ENCODE data around the gene IL17C. TPM values are rescaled to one million over a fixed set of nuclear protein-coding genes. Genes with fewer than 3 reads are reported as not detected.

IL17C gene
- total and polyA plus RNA-seq, 9 of the 15 experiments (the other 6 are each of a cell fraction or from before 2014, with no cell fraction given): not detected

DNA sequence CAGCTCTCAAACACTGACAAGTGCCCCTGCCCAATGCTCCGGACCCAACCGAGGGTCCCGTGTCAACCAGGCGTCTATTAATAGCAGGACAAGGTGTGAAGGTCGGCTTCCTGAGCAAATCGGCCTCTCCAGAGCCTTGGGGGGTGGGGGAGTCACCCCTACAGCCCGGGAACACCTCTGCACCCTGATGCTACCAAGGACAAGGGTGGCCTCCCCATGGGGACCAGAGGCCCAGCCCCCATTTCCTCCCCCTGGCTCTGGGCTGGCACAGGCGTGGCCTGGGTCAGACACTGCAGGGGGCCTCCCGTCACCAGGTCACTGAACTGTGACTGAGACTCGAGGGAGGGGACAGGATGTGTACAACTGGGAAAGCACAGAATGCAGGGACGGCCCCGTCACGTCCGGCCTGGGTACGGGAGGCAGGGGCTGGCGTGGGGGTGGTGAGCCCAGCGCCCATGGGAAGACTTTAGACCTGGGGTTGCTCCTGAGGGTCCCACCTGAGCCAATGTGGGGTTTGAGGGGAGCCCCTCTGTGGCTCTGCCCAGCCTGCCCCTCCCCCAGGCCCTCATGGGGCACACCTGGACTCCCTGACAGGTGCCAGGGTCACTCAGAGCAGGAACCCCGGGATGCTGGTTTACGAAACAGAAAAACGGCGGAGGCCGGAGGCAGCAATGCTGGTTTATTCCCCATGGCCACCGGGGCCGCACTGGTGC, 13.1 kb downstream of the IL17C start (continued):
- TF ChIP-seq BRF1 (IDR thresholded peaks at IDR 0.05; ENCODE audit: borderline replicate concordance, extremely low read depth, insufficient read length): no peak
- TF ChIP-seq GATAD2B (IDR thresholded peaks at IDR 0.05; ENCODE audit: borderline replicate concordance): no peak
- TF ChIP-seq NCOA6 (IDR thresholded peaks at IDR 0.05): no peak
- TF ChIP-seq, protein P1, sequence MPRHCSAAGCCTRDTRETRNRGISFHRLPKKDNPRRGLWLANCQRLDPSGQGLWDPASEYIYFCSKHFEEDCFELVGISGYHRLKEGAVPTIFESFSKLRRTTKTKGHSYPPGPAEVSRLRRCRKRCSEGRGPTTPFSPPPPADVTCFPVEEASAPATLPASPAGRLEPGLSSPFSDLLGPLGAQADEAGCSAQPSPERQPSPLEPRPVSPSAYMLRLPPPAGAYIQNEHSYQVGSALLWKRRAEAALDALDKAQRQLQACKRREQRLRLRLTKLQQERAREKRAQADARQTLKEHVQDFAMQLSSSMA (CRISPR knock-in tag; IDR thresholded peaks at IDR 0.05): no peak
- TF ChIP-seq, protein P2, sequence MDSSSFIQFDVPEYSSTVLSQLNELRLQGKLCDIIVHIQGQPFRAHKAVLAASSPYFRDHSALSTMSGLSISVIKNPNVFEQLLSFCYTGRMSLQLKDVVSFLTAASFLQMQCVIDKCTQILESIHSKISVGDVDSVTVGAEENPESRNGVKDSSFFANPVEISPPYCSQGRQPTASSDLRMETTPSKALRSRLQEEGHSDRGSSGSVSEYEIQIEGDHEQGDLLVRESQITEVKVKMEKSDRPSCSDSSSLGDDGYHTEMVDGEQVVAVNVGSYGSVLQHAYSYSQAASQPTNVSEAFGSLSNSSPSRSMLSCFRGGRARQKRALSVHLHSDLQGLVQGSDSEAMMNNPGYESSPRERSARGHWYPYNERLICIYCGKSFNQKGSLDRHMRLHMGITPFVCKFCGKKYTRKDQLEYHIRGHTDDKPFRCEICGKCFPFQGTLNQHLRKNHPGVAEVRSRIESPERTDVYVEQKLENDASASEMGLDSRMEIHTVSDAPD (CRISPR knock-in tag; IDR thresholded peaks at IDR 0.05): no peak
- no peak for TF ChIP-seq RBM34 (IDR thresholded peaks at IDR 0.05; ENCODE audit: borderline replicate concordance, insufficient read depth, low read length)
- no peak for TF ChIP-seq KDM5B (IDR thresholded peaks at IDR 0.05; ENCODE audit: insufficient replicate concordance, low read depth, low read length)
- no peak for TF ChIP-seq ZNF184 (CRISPR knock-in tag; IDR thresholded peaks at IDR 0.05)
- TF ChIP-seq SOX6 (IDR thresholded peaks at IDR 0.05): no peak
- TF ChIP-seq PCBP1 (IDR thresholded peaks at IDR 0.05; ENCODE audit: low read depth, low read length, poor library complexity, severe bottlenecking): no peak
- TF ChIP-seq, protein P3, sequence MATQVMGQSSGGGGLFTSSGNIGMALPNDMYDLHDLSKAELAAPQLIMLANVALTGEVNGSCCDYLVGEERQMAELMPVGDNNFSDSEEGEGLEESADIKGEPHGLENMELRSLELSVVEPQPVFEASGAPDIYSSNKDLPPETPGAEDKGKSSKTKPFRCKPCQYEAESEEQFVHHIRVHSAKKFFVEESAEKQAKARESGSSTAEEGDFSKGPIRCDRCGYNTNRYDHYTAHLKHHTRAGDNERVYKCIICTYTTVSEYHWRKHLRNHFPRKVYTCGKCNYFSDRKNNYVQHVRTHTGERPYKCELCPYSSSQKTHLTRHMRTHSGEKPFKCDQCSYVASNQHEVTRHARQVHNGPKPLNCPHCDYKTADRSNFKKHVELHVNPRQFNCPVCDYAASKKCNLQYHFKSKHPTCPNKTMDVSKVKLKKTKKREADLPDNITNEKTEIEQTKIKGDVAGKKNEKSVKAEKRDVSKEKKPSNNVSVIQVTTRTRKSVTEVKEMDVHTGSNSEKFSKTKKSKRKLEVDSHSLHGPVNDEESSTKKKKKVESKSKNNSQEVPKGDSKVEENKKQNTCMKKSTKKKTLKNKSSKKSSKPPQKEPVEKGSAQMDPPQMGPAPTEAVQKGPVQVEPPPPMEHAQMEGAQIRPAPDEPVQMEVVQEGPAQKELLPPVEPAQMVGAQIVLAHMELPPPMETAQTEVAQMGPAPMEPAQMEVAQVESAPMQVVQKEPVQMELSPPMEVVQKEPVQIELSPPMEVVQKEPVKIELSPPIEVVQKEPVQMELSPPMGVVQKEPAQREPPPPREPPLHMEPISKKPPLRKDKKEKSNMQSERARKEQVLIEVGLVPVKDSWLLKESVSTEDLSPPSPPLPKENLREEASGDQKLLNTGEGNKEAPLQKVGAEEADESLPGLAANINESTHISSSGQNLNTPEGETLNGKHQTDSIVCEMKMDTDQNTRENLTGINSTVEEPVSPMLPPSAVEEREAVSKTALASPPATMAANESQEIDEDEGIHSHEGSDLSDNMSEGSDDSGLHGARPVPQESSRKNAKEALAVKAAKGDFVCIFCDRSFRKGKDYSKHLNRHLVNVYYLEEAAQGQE (IDR thresholded peaks at IDR 0.05; ENCODE audit: borderline replicate concordance): no peak
- TF ChIP-seq, protein P3 (CRISPR knock-in tag; IDR thresholded peaks at IDR 0.05; ENCODE audit: low read depth): peak; percentile 51; the same call in 1 of the 2 replicates
- no peak for TF ChIP-seq SRSF9 (IDR thresholded peaks at IDR 0.05; ENCODE audit: borderline replicate concordance, low read depth, low read length)
- no peak; a peak in 1 of 4 replicates for TF ChIP-seq ARNT (IDR thresholded peaks at IDR 0.05)
- no peak for TF ChIP-seq PHF20 (IDR thresholded peaks at IDR 0.05; ENCODE audit: partially characterized antibody)
- no peak for TF ChIP-seq KLF16 (IDR thresholded peaks at IDR 0.05)
- no peak for TF ChIP-seq SMARCB1 (IDR thresholded peaks at IDR 0.05; ENCODE audit: insufficient read length, low read depth)
- TF ChIP-seq HMG20A (CRISPR knock-in tag; conservative IDR thresholded peaks at IDR 0.05): no peak
- no peak for TF ChIP-seq ZNF695 (CRISPR knock-in tag; IDR thresholded peaks at IDR 0.05)

All from K562 (cell line).